AG04450 (cell line): ENCODE measurements around the gene NAV1. TPM values are rescaled to one million over a fixed set of nuclear protein-coding genes. Genes with fewer than 3 reads are reported as not detected.
A peak's percentile ranks its signal among the peaks of the same experiment; 100 is the strongest.

ENCODE experiments used
- CTCF ChIA-PET: fragments of 300-600, 350-600 bp; formaldehyde crosslinking; extraction: SDS; loops from one replicate; lab custom pipeline; 2022; ENCODE audit warnings: antibody characterized with exemption, inconsistent platforms; lab: Charles Lee
- POLR2A ChIA-PET: fragments of 350-600 bp; formaldehyde crosslinking; extraction: SDS; loops from one replicate; lab custom pipeline; 2021; ENCODE audit warnings: antibody characterized with exemption, inconsistent platforms; lab: Yijun Ruan, JAX
- DNase-seq: peaks from one replicate; pipeline ENCODE4 v3.0.0-alpha.2; 2011; ENCODE audit warnings: low read depth, low spot score
- H3K27ac ChIP-seq: one replicate; pipeline ENCODE4 v1.5.1; 2012; ENCODE audit warnings: low read depth, low read length, control low read depth
- H3K27me3 ChIP-seq: one replicate; pipeline ENCODE4 v1.6.0; 2012; ENCODE audit warnings: low read length; ENCODE audit not compliant: control insufficient read depth, insufficient read depth
- H3K4me3 ChIP-seq: 2 replicates; pipeline ENCODE4 v1.5.1; 2011; ENCODE audit warnings: mild to moderate bottlenecking, low read depth, low read length, control low read depth
- H3K9me3 ChIP-seq: 2 replicates; pipeline ENCODE4 v1.5.1; 2012; ENCODE audit warnings: low read length; ENCODE audit not compliant: control insufficient read depth, insufficient read depth
- CTCF ChIP-seq: IDR thresholded peaks from 2 replicates; pipeline ENCODE4 v1.5.1; 2011; ENCODE audit warnings: low read depth, low read length, control low read depth, inconsistent platforms
- polyA plus RNA-seq: library from polyadenylated mRNA; depleted of rRNA; stranded (reverse); fragments of >200 nt; gene quantifications from 2 replicates; pipeline ENCODE4 v1.2.3, GENCODE V29; 2011

Gene NAV1
- polyA plus RNA-seq, 1 experiment: 17.5 TPM

- no peak for TF ChIP-seq CTCF
- Histone ChIP-seq H3K27ac (peak overlapping the region; percentile 91), H3K9me3 (no peaks in the 10 kb centered on the region), H3K27me3 (no peaks in the 10 kb centered on the region), H3K4me3 (no peak overlapping the region)
- peak; percentile 69 for DNase-seq
- ChIA-PET POLR2A (interaction anchor here (0.6 to 3.0 kb wide), 12 partner anchors 19 to 151 kb away, joined by 3 to 19 read pairs (median 8); no protein-coding TSS in a partner anchor), CTCF (interaction anchor here (0.6 to 7.6 kb wide), 7 partner anchors 20 to 303 kb away, joined by 4 to 148 read pairs (median 4); no protein-coding TSS in a partner anchor)
Observed at GRCh38 chr1:201562659-201563405, 23.9 kb downstream of the NAV1 start.

- no peak overlapping the region for H3K4me3 ChIP-seq
- H3K27me3 ChIP-seq: no peaks in the 10 kb centered on the region
- no peak for TF ChIP-seq CTCF
- ChIA-PET POLR2A (interaction anchor here (0.6 to 3.0 kb wide), 6 partner anchors 19 to 134 kb away, joined by 3 to 19 read pairs (median 13); no protein-coding TSS in a partner anchor), CTCF (interaction anchor here (0.6 to 7.6 kb wide), 4 partner anchors 19 to 303 kb away, joined by 4 to 148 read pairs (median 4); no protein-coding TSS in a partner anchor)
- H3K9me3 ChIP-seq: no peaks in the 10 kb centered on the region
- no peak for DNase-seq
- H3K27ac ChIP-seq: peak overlapping the region; percentile 91
Observed at GRCh38 chr1:201563406-201563780, 24.5 kb downstream of the NAV1 start.

- ChIA-PET POLR2A (interaction anchor here (0.6 to 3.0 kb wide), 2 partner anchors 18 to 39 kb away, joined by 3 to 19 read pairs; no protein-coding TSS in a partner anchor), CTCF (interaction anchor here (1.2 to 1.8 kb wide), 2 partner anchors 10 to 33 kb away, joined by 3 to 4 read pairs; no protein-coding TSS in a partner anchor)
- TF ChIP-seq CTCF: no peak
- H3K27ac ChIP-seq: no peak overlapping the region
- H3K9me3 ChIP-seq: no peaks in the 10 kb centered on the region
- no peak overlapping the region for H3K4me3 ChIP-seq
- DNase-seq: no peak
- H3K27me3 ChIP-seq: no peaks in the 10 kb centered on the region
Observed at GRCh38 chr1:201563941-201564340, 25.0 kb downstream of the NAV1 start.

GRCh38 chr1:201565024-201565730, 26.2 kb downstream of the NAV1 start:
- H3K27ac ChIP-seq: no peak overlapping the region
- no peaks in the 10 kb centered on the region for H3K27me3 ChIP-seq
- ChIA-PET CTCF (interaction anchor here (0.5 to 1.2 kb wide), 2 partner anchors 8 to 17 kb away, joined by 3 read pairs; no protein-coding TSS in a partner anchor), POLR2A (no interaction called here)
- H3K4me3 ChIP-seq: no peak overlapping the region
- no peak for DNase-seq
- H3K9me3 ChIP-seq: no peaks in the 10 kb centered on the region
- no peak for TF ChIP-seq CTCF
